HEK293 (cell line): Measurements from ENCODE around the gene UPF2.

Experiments
- CTCF ChIP-seq: fragments of 450-650 bp; formaldehyde crosslinking; IDR thresholded peaks from 2 replicates; pipeline ENCODE4 v1.5.1; 2016; ENCODE audit warnings: missing biosample characterization, missing genetic modification characterization
- KLF16 ChIP-seq: fragments of 450-650 bp; formaldehyde crosslinking; IDR thresholded peaks from 2 replicates; pipeline ENCODE4 v1.5.1; 2017; ENCODE audit warnings: missing biosample characterization, missing genetic modification characterization
- TCF7L2 ChIP-seq: IDR thresholded peaks from 2 replicates; pipeline ENCODE4 v1.6.1; 2011; ENCODE audit warnings: low read depth, mild to moderate bottlenecking, inconsistent platforms, low read length, moderate library complexity, borderline replicate concordance
- TRIM28 ChIP-seq: IDR thresholded peaks from 2 replicates; pipeline ENCODE4 v1.6.1; 2011; ENCODE audit warnings: low read length, control low read depth, borderline replicate concordance
- TSHZ1 ChIP-seq: fragments of 450-650 bp; formaldehyde crosslinking; IDR thresholded peaks from 2 replicates; pipeline ENCODE4 v1.5.1; 2016; ENCODE audit warnings: missing biosample characterization, missing genetic modification characterization, borderline replicate concordance
- ZBTB21 ChIP-seq: fragments of 450-650 bp; formaldehyde crosslinking; IDR thresholded peaks from 2 replicates; pipeline ENCODE4 v1.5.1; 2017; ENCODE audit warnings: missing biosample characterization, missing genetic modification characterization
- ZNF274 ChIP-seq, 2 experiments: fragments of 200-500 bp in 1 of 2; fragments of 450-650 bp in 1 of 2; sonication (Bioruptor generic) in 1 of 2; formaldehyde crosslinking in 1 of 2; IDR thresholded peaks; 2 replicates each; pipeline versions ENCODE4 v1.5.1 to v1.6.1; 2014 to 2016; ENCODE audit warnings: borderline replicate concordance in 1 of 2, inconsistent platforms in 1 of 2, low read length in 1 of 2, missing biosample characterization in 1 of 2, missing genetic modification characterization in 1 of 2
- ZNF366 ChIP-seq: fragments of 450-650 bp; formaldehyde crosslinking; conservative IDR thresholded peaks from 2 replicates; pipeline ENCODE4 v1.5.1; 2016; ENCODE audit warnings: missing biosample characterization, missing genetic modification characterization
- ZNF585B ChIP-seq: fragments of 450-650 bp; formaldehyde crosslinking; IDR thresholded peaks from 2 replicates; pipeline ENCODE4 v1.5.1; 2016; ENCODE audit warnings: missing biosample characterization, missing genetic modification characterization

GRCh38 chr10:12050528-12050927, 7.9 kb upstream of the UPF2 start:
- TF ChIP-seq CTCF (tag by site-specific recombination), result no peak
- TF ChIP-seq TRIM28, result no peak
- TF ChIP-seq KLF16 (tag by site-specific recombination), result no peak
- no peak for TF ChIP-seq ZNF366
- no peak for TF ChIP-seq ZNF274 (IDR thresholded peaks at IDR 0.05; ENCODE audit: low read length)
- TF ChIP-seq ZNF274 (tag by site-specific recombination; IDR thresholded peaks at IDR 0.05; ENCODE audit: borderline replicate concordance), result no peak
- no peak for TF ChIP-seq ZBTB21 (tag by site-specific recombination)
- TF ChIP-seq TCF7L2, result no peak
- TF ChIP-seq ZNF585B (tag by site-specific recombination), result no peak
- TF ChIP-seq TSHZ1 (tag by site-specific recombination), result no peak
